ENCODE data around the gene HNF4A. TPM values are rescaled to one million over a fixed set of nuclear protein-coding genes. Genes with fewer than 3 reads are reported as not detected.

HNF4A gene
- total and polyA plus RNA-seq, 2 of the 4 experiments (the other 2 are of a cell fraction), result not detected

- no peaks in the 10 kb centered on the region for H3K36me3 ChIP-seq (ENCODE audit: control insufficient read depth, insufficient read depth, low read length)
- H4K5ac ChIP-seq (ENCODE audit: low read depth, low read length), result no peak overlapping the region
- no peak overlapping the region for H3K18ac ChIP-seq (ENCODE audit: low read depth, low read length)
- no peak overlapping the region for H3K9ac ChIP-seq (ENCODE audit: low read depth, low read length)
- no peak overlapping the region for H3K4ac ChIP-seq (ENCODE audit: low read depth, low read length)
- H3K4me3 ChIP-seq (ENCODE audit: insufficient read depth, low read depth, low read length), result no peak overlapping the region
- H3K56ac ChIP-seq (ENCODE audit: extremely low read depth, insufficient read depth, low read length), result no peak overlapping the region
- H3K27ac ChIP-seq (ENCODE audit: insufficient read depth, low read length), result no peak overlapping the region
- no peak overlapping the region for H4K91ac ChIP-seq (ENCODE audit: insufficient read depth, low read depth, low read length)
- ATAC-seq (ENCODE audit: low read depth), result no peak
- ChIA-PET CTCF (interaction anchor here (1.3 kb wide), 1 partner anchor 17 kb away, joined by 4 read pairs; the partner anchor contains the start of gene FITM2), POLR2A (ENCODE audit: unreplicated experiment) (interaction anchor here (0.6 kb wide), 1 partner anchor 1403 kb away, joined by 3 read pairs; no protein-coding TSS in a partner anchor)
- H3K79me1 ChIP-seq (ENCODE audit: low read depth in 1 of 2, low read length in 2 of 2), result no peaks in the 10 kb centered on the region
- H3K27me3 ChIP-seq (ENCODE audit: control insufficient read depth, insufficient read depth, low read length), result peaks cover 9% of the 10 kb centered on the region
- no peaks in the 10 kb centered on the region for H4K20me1 ChIP-seq (ENCODE audit: insufficient read depth, low read length)
- H2BK15ac ChIP-seq (ENCODE audit: low read depth, low read length), result no peak overlapping the region
- H2AK9ac ChIP-seq (replicated peaks; ENCODE audit: low read depth, low read length, poor library complexity), result no peak overlapping the region
- intact Hi-C loops (cut with micrococcal nuclease), result no loop called here
- H3K9me1 ChIP-seq (ENCODE audit: insufficient read depth, low read length), result no peaks in the 10 kb centered on the region
- no peak overlapping the region for H2BK5ac ChIP-seq (ENCODE audit: low read depth, low read length, poor library complexity, severe bottlenecking)
- no peak overlapping the region for H2AK5ac ChIP-seq (ENCODE audit: low read depth, low read length)
- H4K8ac ChIP-seq (ENCODE audit: low read depth in 2 of 2, low read length in 2 of 2), result no peak overlapping the region
- TF ChIP-seq CHD1 (IDR thresholded peaks at IDR 0.05; ENCODE audit: low read depth, low read length) (no peak), CEBPB (IDR thresholded peaks at IDR 0.05; ENCODE audit: low read depth, low read length) (no peak), FOS (IDR thresholded peaks at IDR 0.05; ENCODE audit: low read depth, low read length) (no peak), POLR2A (IDR thresholded peaks at IDR 0.05; ENCODE audit: low read depth, low read length) (no peak)
- TF ChIP-seq, protein P1, sequence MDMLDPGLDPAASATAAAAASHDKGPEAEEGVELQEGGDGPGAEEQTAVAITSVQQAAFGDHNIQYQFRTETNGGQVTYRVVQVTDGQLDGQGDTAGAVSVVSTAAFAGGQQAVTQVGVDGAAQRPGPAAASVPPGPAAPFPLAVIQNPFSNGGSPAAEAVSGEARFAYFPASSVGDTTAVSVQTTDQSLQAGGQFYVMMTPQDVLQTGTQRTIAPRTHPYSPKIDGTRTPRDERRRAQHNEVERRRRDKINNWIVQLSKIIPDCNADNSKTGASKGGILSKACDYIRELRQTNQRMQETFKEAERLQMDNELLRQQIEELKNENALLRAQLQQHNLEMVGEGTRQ (IDR thresholded peaks at IDR 0.05; ENCODE audit: low read depth, low read length), result no peak
- no peak overlapping the region for H3K23ac ChIP-seq (ENCODE audit: low read depth, low read length)
- H3K14ac ChIP-seq (replicated peaks; ENCODE audit: low read depth, low read length), result no peak overlapping the region
- no peaks in the 10 kb centered on the region for H3K4me1 ChIP-seq (ENCODE audit: control insufficient read depth, insufficient read depth, low read length)
- no peak overlapping the region for H2BK20ac ChIP-seq (ENCODE audit: low read depth, low read length)
- no peak overlapping the region for H2AFZ ChIP-seq (replicated peaks; ENCODE audit: low read length, poor library complexity)
- H2BK120ac ChIP-seq (ENCODE audit: low read depth, low read length), result no peak overlapping the region
- DNase-seq, result no peak
- H3K9me3 ChIP-seq (ENCODE audit: control insufficient read depth, insufficient read depth, low read length), result no peaks in the 10 kb centered on the region
- in situ Hi-C loops (cut with MboI; ENCODE audit: low sequenced_read_pairs), result no loop called here
- no peak overlapping the region for H3K4me2 ChIP-seq (ENCODE audit: low read depth, low read length)
- no TSS peak for BruUV-seq (replicated peaks)
- dilution Hi-C loops (cut with HindIII; ENCODE audit: low sequenced_read_pairs, unreplicated experiment), result no loop called here
- no CpG with 5 or more reads among the region's 4 CpGs for WGBS, 2 experiments (ENCODE audit: extremely low coverage in 2 of 2, insufficient read length in 1 of 2)
These were observed 27.1 kb upstream of the HNF4A start for GRCh38 chr20:44328428-44328827.
